ENCODE results near the gene MYO7A. TPM values are rescaled to one million over a fixed set of nuclear protein-coding genes. Genes with fewer than 3 reads are reported as not detected.

MYO7A gene
- total and polyA plus RNA-seq, 2 of the 8 experiments (the other 6 are each of a cell fraction or from before 2014, with no cell fraction given): 1.5 to 1.9 TPM

GRCh38 chr11:77138106-77138649 lies 10.1 kb downstream of the MYO7A start (continued):
- TF ChIP-seq CHD7 (IDR thresholded peaks at IDR 0.05; ENCODE audit: insufficient replicate concordance, low read length) (no peak), E2F6 (IDR thresholded peaks at IDR 0.05) (no peak), ASH2L (IDR thresholded peaks at IDR 0.05; ENCODE audit: low read length) (no peak), CREB1 (IDR thresholded peaks at IDR 0.05) (no peak), CEBPB (IDR thresholded peaks at IDR 0.05; ENCODE audit: low read depth, low read length) (no peak), CHD1 (IDR thresholded peaks at IDR 0.05; ENCODE audit: low read depth, low read length) (no peak)
